H9 (cell line): ENCODE measurements around the gene FREY1. TPM values are rescaled to one million over a fixed set of nuclear protein-coding genes. Genes with fewer than 3 reads are reported as not detected.

Experiments used
- DNase-seq: peaks from one replicate; pipeline ENCODE4 v3.0.0-alpha.2; 2017
- H2AFZ ChIP-seq: one replicate; pipeline ENCODE4 v1.6.1; 2013; ENCODE audit warnings: mild to moderate bottlenecking, low read length, control low read depth, moderate library complexity
- H2AK5ac ChIP-seq: 2 replicates; pipeline ENCODE4 v1.6.1; 2013; ENCODE audit warnings: low read length, control low read depth, mixed read lengths; ENCODE audit not compliant: insufficient read length
- H2BK120ac ChIP-seq: one replicate; pipeline ENCODE4 v1.6.1; 2013; ENCODE audit warnings: low read depth, mild to moderate bottlenecking, low read length, control low read depth, inconsistent platforms; ENCODE audit not compliant: poor library complexity, severe bottlenecking
- H2BK12ac ChIP-seq: 2 replicates; pipeline ENCODE4 v1.6.1; 2013; ENCODE audit warnings: low read length, control low read depth, mixed read lengths, low read depth; ENCODE audit not compliant: insufficient read length
- H2BK15ac ChIP-seq: 2 replicates; pipeline ENCODE4 v1.6.1; 2013; ENCODE audit warnings: low read depth, low read length, control low read depth
- H2BK20ac ChIP-seq: one replicate; pipeline ENCODE4 v1.6.1; 2013; ENCODE audit warnings: low read depth, mild to moderate bottlenecking, low read length, control low read depth, inconsistent platforms; ENCODE audit not compliant: poor library complexity, severe bottlenecking
- H2BK5ac ChIP-seq: 2 replicates; pipeline ENCODE4 v1.6.1; 2013; ENCODE audit warnings: low read length, control low read depth, mixed read lengths; ENCODE audit not compliant: insufficient read length
- H3K14ac ChIP-seq: 2 replicates; pipeline ENCODE4 v1.6.1; 2013; ENCODE audit warnings: low read length, control low read depth; ENCODE audit not compliant: insufficient read depth
- H3K18ac ChIP-seq: 2 replicates; pipeline ENCODE4 v1.6.1; 2013; ENCODE audit warnings: low read depth, mild to moderate bottlenecking, mixed read lengths, low read length, control low read depth; ENCODE audit not compliant: insufficient read length
- H3K23ac ChIP-seq: 2 replicates; pipeline ENCODE4 v1.6.1; 2013; ENCODE audit warnings: low read length, control low read depth, mixed read lengths, low read depth; ENCODE audit not compliant: insufficient read length
- H3K23me2 ChIP-seq: 2 replicates; pipeline ENCODE4 v1.6.1; 2013; ENCODE audit warnings: low read depth, mild to moderate bottlenecking, mixed read lengths, low read length, control low read depth; ENCODE audit not compliant: insufficient read length, poor library complexity, severe bottlenecking
- H3K27ac ChIP-seq: 2 replicates; pipeline ENCODE4 v1.5.1; 2013; ENCODE audit warnings: low read length, control low read depth, mixed read lengths, low read depth; ENCODE audit not compliant: insufficient read length
- H3K27me3 ChIP-seq: 2 replicates; pipeline ENCODE4 v1.6.1; 2013; ENCODE audit warnings: low read length, control low read depth, inconsistent platforms; ENCODE audit not compliant: insufficient read depth
- H3K4ac ChIP-seq: 2 replicates; pipeline ENCODE4 v1.6.1; 2013; ENCODE audit warnings: low read depth, mild to moderate bottlenecking, control low read depth, inconsistent platforms, low read length, moderate library complexity
- H3K4me1 ChIP-seq: 2 replicates; pipeline ENCODE4 v1.6.1; 2013; ENCODE audit warnings: low read length, control low read depth, inconsistent platforms; ENCODE audit not compliant: insufficient read depth
- H3K4me2 ChIP-seq: 2 replicates; pipeline ENCODE4 v1.6.1; 2013; ENCODE audit warnings: low read length, control low read depth, mixed read lengths; ENCODE audit not compliant: insufficient read length, insufficient read depth
- H3K56ac ChIP-seq: 2 replicates; pipeline ENCODE4 v1.6.1; 2013; ENCODE audit warnings: low read depth, mild to moderate bottlenecking, mixed read lengths, low read length, control low read depth; ENCODE audit not compliant: insufficient read length
- H3K79me1 ChIP-seq: 2 replicates; pipeline ENCODE4 v1.6.1; 2013; ENCODE audit warnings: low read depth, mild to moderate bottlenecking, moderate library complexity, low read length, control low read depth, inconsistent platforms; ENCODE audit not compliant: insufficient read depth, poor library complexity, severe bottlenecking
- H3K79me2 ChIP-seq: 2 replicates; pipeline ENCODE4 v1.6.1; 2013; ENCODE audit warnings: low read length, control low read depth, inconsistent platforms; ENCODE audit not compliant: insufficient read depth
- H3K9ac ChIP-seq: 2 replicates; pipeline ENCODE4 v1.6.1; 2013; ENCODE audit warnings: low read length, control low read depth, mixed read lengths; ENCODE audit not compliant: insufficient read length; ENCODE audit errors: extremely low read depth
- H3K9me3 ChIP-seq: one replicate; pipeline ENCODE4 v1.6.1; 2013; ENCODE audit warnings: low read depth, low read length, inconsistent platforms; ENCODE audit not compliant: control insufficient read depth
- H3T11ph ChIP-seq: one replicate; pipeline ENCODE4 v1.6.1; 2013; ENCODE audit warnings: mild to moderate bottlenecking, low read length, control low read depth, inconsistent platforms
- H4K20me1 ChIP-seq: one replicate; pipeline ENCODE4 v1.6.1; 2013; ENCODE audit not compliant: control insufficient read depth, insufficient read length, insufficient read depth
- H4K5ac ChIP-seq: 2 replicates; pipeline ENCODE4 v1.6.1; 2013; ENCODE audit warnings: low read depth, mild to moderate bottlenecking, mixed read lengths, low read length, control low read depth; ENCODE audit not compliant: insufficient read length
- H4K8ac ChIP-seq: replicated peaks from 2 replicates; pipeline ENCODE4 v1.6.1; 2013; ENCODE audit warnings: low read length, control low read depth, mixed read lengths, low read depth; ENCODE audit not compliant: insufficient read length
- H4K91ac ChIP-seq: 2 replicates; pipeline ENCODE4 v1.6.1; 2013; ENCODE audit warnings: low read depth, mild to moderate bottlenecking, moderate library complexity, mixed read lengths, low read length, control low read depth; ENCODE audit not compliant: insufficient read length
- H3K27ac Mint-ChIP-seq, 3 experiments: 2 replicates in 2 of 3; 3 replicates in 1 of 3; pipeline ENCODE4 v1.8.0; 2020 to 2021; ENCODE audit warnings: mixed read lengths in 3 of 3, mild to moderate bottlenecking in 1 of 3, moderate library complexity in 1 of 3
- H3K27me3 Mint-ChIP-seq: 2 replicates; pipeline ENCODE4 v1.8.0; 2021; ENCODE audit warnings: low read depth, mild to moderate bottlenecking, moderate library complexity, mixed read lengths
- H3K36me3 Mint-ChIP-seq, 3 experiments: 2 replicates in 2 of 3; 3 replicates in 1 of 3; pipeline ENCODE4 v1.8.0; 2020 to 2021; ENCODE audit warnings: low read depth in 3 of 3, mixed read lengths in 3 of 3; ENCODE audit not compliant: insufficient read depth in 1 of 3
- H3K4me1 Mint-ChIP-seq, 2 experiments: 2 replicates each; pipeline ENCODE4 v1.8.0; 2020; ENCODE audit warnings: mixed read lengths in 2 of 2
- H3K4me3 Mint-ChIP-seq, 2 experiments: 2 replicates in 1 of 2; 3 replicates in 1 of 2; pipeline ENCODE4 v1.8.0; 2020 to 2021; ENCODE audit warnings: mild to moderate bottlenecking in 2 of 2, mixed read lengths in 2 of 2, moderate library complexity in 1 of 2
- H3K9me3 Mint-ChIP-seq, 2 experiments: 2 replicates in 1 of 2; 3 replicates in 1 of 2; pipeline ENCODE4 v1.8.0; 2020; ENCODE audit warnings: mild to moderate bottlenecking in 2 of 2, mixed read lengths in 2 of 2, moderate library complexity in 1 of 2
- WGBS: extraction: QIAGEN DNeasy Blood & Tissue Kit; methylation state at CpG from one replicate; pipeline ENCODE4 v1.1.7; 2013; ENCODE audit warnings: missing lambda C conversion rate, low lambda C conversion rate, mixed read lengths; ENCODE audit not compliant: insufficient read length; ENCODE audit errors: extremely low coverage; 5-methylcytosine and 5-hydroxymethylcytosine counted together
- total RNA-seq: library from RNA; stranded (reverse); gene quantifications from 2 replicates; pipeline ENCODE4 v1.2.1, GENCODE V29; 2021
- TF ChIP-seq, protein P1 (sequence below): fragments of 200-600 bp; sonication (generic); conservative IDR thresholded peaks from 3 replicates; pipeline ENCODE4 v1.8.0; 2021; ENCODE audit warnings: antibody characterized with exemption, mild to moderate bottlenecking

FREY1 gene
- total RNA-seq, 1 experiment from 2014 or later = 2.1 TPM

DNA sequence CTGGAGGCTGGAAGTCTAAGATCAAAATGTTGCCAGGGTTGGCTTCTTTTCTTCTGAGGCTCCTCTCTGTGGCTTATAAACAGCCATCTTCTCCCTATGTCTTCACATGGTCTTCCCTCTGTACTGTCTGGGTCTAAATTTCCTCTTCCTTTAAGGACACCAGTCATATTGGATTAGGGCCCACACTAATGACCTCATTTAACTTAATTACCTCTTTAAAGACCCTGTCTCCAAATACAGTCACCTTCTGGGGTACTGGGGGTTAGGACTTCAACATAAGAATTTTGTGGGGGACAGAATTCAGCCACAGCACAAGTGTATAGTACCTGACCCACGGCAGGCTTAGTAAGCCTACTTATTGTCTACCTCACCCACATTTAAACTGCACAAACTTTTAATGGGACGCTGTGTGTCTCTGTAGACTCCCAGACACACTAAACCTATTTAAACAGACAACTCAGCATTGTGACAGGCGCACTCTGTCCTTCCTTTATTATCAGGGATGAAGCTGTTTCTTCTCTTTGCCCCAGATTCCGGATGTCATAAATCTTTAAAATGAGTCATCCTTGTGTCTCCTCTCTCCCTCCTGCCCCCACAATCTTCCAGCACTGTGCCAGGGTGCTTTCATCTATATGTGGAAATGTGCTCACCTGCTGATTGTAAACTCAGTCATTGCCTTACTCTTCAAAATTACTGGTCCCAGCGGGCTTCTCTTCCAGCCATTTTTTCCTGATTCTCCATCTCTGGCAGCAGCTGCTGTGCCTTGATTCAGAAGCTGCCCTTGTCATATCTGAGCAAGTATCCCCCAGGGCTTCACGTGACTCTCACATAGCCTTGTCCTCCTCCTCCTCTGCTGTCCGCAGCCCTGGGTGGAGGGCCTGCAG is 27.0 kb downstream of the FREY1 start:
- Mint-ChIP-seq H3K27ac (no peak overlapping the region; a peak in 1 of 7 replicates), H3K4me3 (no peak overlapping the region), H3K27me3 (peaks cover 8% of the 10 kb centered on the region), H3K36me3 (peaks cover 0 to 14% (median 1%) of the 10 kb centered on the region in 3 experiments; a peak in 3 of 7 replicates), H3K9me3 (no peaks in the 10 kb centered on the region), H3K4me1 (peaks cover 21 to 26% of the 10 kb centered on the region in 2 experiments)
- no peak overlapping the region for H3K4me2 ChIP-seq
- no peak overlapping the region for H4K5ac ChIP-seq
- no peaks in the 10 kb centered on the region for H3K23me2 ChIP-seq
- no peak overlapping the region for H3K14ac ChIP-seq
- no peak overlapping the region for H3K23ac ChIP-seq
- H3K79me2 ChIP-seq = no peaks in the 10 kb centered on the region
- H2BK5ac ChIP-seq = no peak overlapping the region
- H2AK5ac ChIP-seq = no peak overlapping the region
- no peak overlapping the region for H3K56ac ChIP-seq
- no peak overlapping the region for H2BK15ac ChIP-seq
- H2AFZ ChIP-seq = no peak overlapping the region
- H3K9ac ChIP-seq = no peak overlapping the region
- H2BK12ac ChIP-seq = no peak overlapping the region
- no peak overlapping the region for H2BK120ac ChIP-seq
- H3K79me1 ChIP-seq = no peaks in the 10 kb centered on the region
- TF ChIP-seq, protein P1, sequence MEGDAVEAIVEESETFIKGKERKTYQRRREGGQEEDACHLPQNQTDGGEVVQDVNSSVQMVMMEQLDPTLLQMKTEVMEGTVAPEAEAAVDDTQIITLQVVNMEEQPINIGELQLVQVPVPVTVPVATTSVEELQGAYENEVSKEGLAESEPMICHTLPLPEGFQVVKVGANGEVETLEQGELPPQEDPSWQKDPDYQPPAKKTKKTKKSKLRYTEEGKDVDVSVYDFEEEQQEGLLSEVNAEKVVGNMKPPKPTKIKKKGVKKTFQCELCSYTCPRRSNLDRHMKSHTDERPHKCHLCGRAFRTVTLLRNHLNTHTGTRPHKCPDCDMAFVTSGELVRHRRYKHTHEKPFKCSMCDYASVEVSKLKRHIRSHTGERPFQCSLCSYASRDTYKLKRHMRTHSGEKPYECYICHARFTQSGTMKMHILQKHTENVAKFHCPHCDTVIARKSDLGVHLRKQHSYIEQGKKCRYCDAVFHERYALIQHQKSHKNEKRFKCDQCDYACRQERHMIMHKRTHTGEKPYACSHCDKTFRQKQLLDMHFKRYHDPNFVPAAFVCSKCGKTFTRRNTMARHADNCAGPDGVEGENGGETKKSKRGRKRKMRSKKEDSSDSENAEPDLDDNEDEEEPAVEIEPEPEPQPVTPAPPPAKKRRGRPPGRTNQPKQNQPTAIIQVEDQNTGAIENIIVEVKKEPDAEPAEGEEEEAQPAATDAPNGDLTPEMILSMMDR = no peak
- no peak overlapping the region for H3K4ac ChIP-seq
- H3K9me3 ChIP-seq = no peaks in the 10 kb centered on the region
- DNase-seq = no peak
- no peak overlapping the region for H3K27ac ChIP-seq
- no peak overlapping the region for H4K8ac ChIP-seq
- H4K20me1 ChIP-seq = no peaks in the 10 kb centered on the region
- H3K4me1 ChIP-seq = peaks cover 2% of the 10 kb centered on the region; the same call in 1 of the 2 replicates
- no peak overlapping the region for H3T11ph ChIP-seq
- no peaks in the 10 kb centered on the region for H3K27me3 ChIP-seq
- no CpG with 5 or more reads among the region's 7 CpGs for WGBS
- H3K18ac ChIP-seq = no peak overlapping the region
- no peak overlapping the region for H4K91ac ChIP-seq
- no peak overlapping the region for H2BK20ac ChIP-seq
